GM06990 (cell line): ENCODE results near the gene SERPINB5.

Experiments used
- DNase-seq: peaks from one replicate; pipeline ENCODE4 v3.0.0-alpha.2; 2011; ENCODE audit not compliant: insufficient read length; ENCODE audit errors: extremely low read depth
- H3K27me3 ChIP-seq: replicated peaks from 2 replicates; pipeline ENCODE4 v1.6.0; 2011; ENCODE audit warnings: low read length; ENCODE audit not compliant: control insufficient read depth, insufficient read depth
- H3K36me3 ChIP-seq: 2 replicates; pipeline ENCODE4 v1.5.1; 2011; ENCODE audit warnings: low read length; ENCODE audit not compliant: control insufficient read depth, insufficient read depth
- H3K4me3 ChIP-seq: replicated peaks from 2 replicates; pipeline ENCODE4 v1.5.1; 2011; ENCODE audit warnings: low read depth, mild to moderate bottlenecking, control low read depth, low read length
- CTCF ChIP-seq: IDR thresholded peaks from 2 replicates; pipeline ENCODE4 v1.5.1; 2011; ENCODE audit warnings: low read length, control low read depth, mild to moderate bottlenecking, inconsistent platforms; ENCODE audit not compliant: insufficient read depth, poor library complexity, severe bottlenecking

SERPINB5 gene

GRCh38 chr18:63505566-63506335 is 29.0 kb downstream of the SERPINB5 start:
- H3K27me3 ChIP-seq = no peaks in the 10 kb centered on the region

GRCh38 chr18:63506336-63506646 is 29.5 kb downstream of the SERPINB5 start:
- Histone ChIP-seq H3K4me3 (no peak overlapping the region), H3K36me3 (no peaks in the 10 kb centered on the region), H3K27me3 (no peaks in the 10 kb centered on the region)
- DNase-seq = no peak
- TF ChIP-seq CTCF = no peak

More at GRCh38 chr18:63505566-63506335, 29.0 kb downstream of the SERPINB5 start:
- DNase-seq = no peak
- Histone ChIP-seq H3K36me3 (no peaks in the 10 kb centered on the region), H3K4me3 (no peak overlapping the region)
- peak; percentile 72 for TF ChIP-seq CTCF

- no peaks in the 10 kb centered on the region for H3K27me3 ChIP-seq
- no peak for DNase-seq
- no peak overlapping the region for H3K4me3 ChIP-seq
- H3K36me3 ChIP-seq = no peaks in the 10 kb centered on the region
- TF ChIP-seq CTCF = no peak
Observed at GRCh38 chr18:63508596-63508995, 31.8 kb downstream of the SERPINB5 start.

GRCh38 chr18:63511285-63511684 is 34.5 kb downstream of the SERPINB5 start:
- DNase-seq = no peak
- H3K4me3 ChIP-seq = no peak overlapping the region
- no peaks in the 10 kb centered on the region for H3K36me3 ChIP-seq
- peak; percentile 50 for TF ChIP-seq CTCF
- no peaks in the 10 kb centered on the region; the same call in 1 of the 2 replicates for H3K27me3 ChIP-seq

- Histone ChIP-seq H3K27me3 (no peaks in the 10 kb centered on the region; the same call in 1 of the 2 replicates), H3K36me3 (no peaks in the 10 kb centered on the region), H3K4me3 (no peak overlapping the region)
- no peak for DNase-seq
- TF ChIP-seq CTCF = no peak
Observed at GRCh38 chr18:63514326-63514725, 37.6 kb downstream of the SERPINB5 start.
